IMR-90 (cell line): ENCODE results near the gene CHMP4A. TPM values are rescaled to one million over a fixed set of nuclear protein-coding genes. Genes with fewer than 3 reads are reported as not detected.

Source experiments
- ATAC-seq: fragments of 200-7000 bp; cut with Tn5 transposase; 2 replicates; pipeline ENCODE4 v1.9.1; 2020; ENCODE audit warnings: low read depth, mild to moderate bottlenecking, moderate library complexity
- BruUV-seq: library from RNA; stranded (reverse); fragments of 400-500 nt; replicated peaks from 2 replicates; lab custom pipeline; 2021; lab: Mats Ljungman, UMichigan
- CTCF ChIA-PET: fragments of 300-600 bp; formaldehyde crosslinking; extraction: SDS; loops from one replicate; lab custom pipeline; 2021; ENCODE audit warnings: antibody characterized with exemption; lab: Yijun Ruan, JAX
- POLR2A ChIA-PET: fragments of 300-600 bp; sonication (Branson Sonifier 250); formaldehyde crosslinking; loops from one replicate; lab custom pipeline; 2022; ENCODE audit warnings: antibody characterized with exemption; ENCODE audit not compliant: unreplicated experiment; lab: Charles Lee
- DNase-seq: peaks from one replicate; pipeline ENCODE4 v3.0.0; 2013
- H2AFZ ChIP-seq: replicated peaks from 2 replicates; pipeline ENCODE3; 2013; ENCODE audit warnings: low read length, mild to moderate bottlenecking; ENCODE audit not compliant: poor library complexity
- H2AK5ac ChIP-seq: 2 replicates; pipeline ENCODE4 v1.6.1; 2013; ENCODE audit warnings: low read depth, low read length, inconsistent platforms
- H2AK9ac ChIP-seq: replicated peaks from 2 replicates; pipeline ENCODE3; 2013; ENCODE audit warnings: mild to moderate bottlenecking, low read depth, low read length, moderate library complexity; ENCODE audit not compliant: poor library complexity
- H2BK120ac ChIP-seq: 2 replicates; pipeline ENCODE4 v1.6.1; 2013; ENCODE audit warnings: low read depth, low read length, inconsistent platforms
- H2BK15ac ChIP-seq: 3 replicates; pipeline ENCODE4 v1.6.1; 2013; ENCODE audit warnings: low read depth, low read length, inconsistent platforms
- H2BK20ac ChIP-seq: 2 replicates; pipeline ENCODE4 v1.6.1; 2013; ENCODE audit warnings: low read depth, mild to moderate bottlenecking, inconsistent platforms, low read length, moderate library complexity
- H2BK5ac ChIP-seq: 2 replicates; pipeline ENCODE4 v1.6.1; 2013; ENCODE audit warnings: mild to moderate bottlenecking, low read depth, low read length, inconsistent platforms; ENCODE audit not compliant: poor library complexity, severe bottlenecking
- H3K14ac ChIP-seq: replicated peaks from 2 replicates; pipeline ENCODE4 v1.6.1; 2013; ENCODE audit warnings: low read depth, low read length, inconsistent platforms
- H3K18ac ChIP-seq: 2 replicates; pipeline ENCODE4 v1.6.1; 2013; ENCODE audit warnings: low read depth, low read length, control low read depth
- H3K23ac ChIP-seq: 2 replicates; pipeline ENCODE4 v1.6.1; 2013; ENCODE audit warnings: low read depth, low read length, inconsistent platforms
- H3K27ac ChIP-seq: 2 replicates; pipeline ENCODE4 v1.5.1; 2013; ENCODE audit warnings: mild to moderate bottlenecking, control low read depth, low read length; ENCODE audit not compliant: insufficient read depth
- H3K27me3 ChIP-seq: 2 replicates; pipeline ENCODE4 v1.6.1; 2013; ENCODE audit warnings: low read length; ENCODE audit not compliant: control insufficient read depth, insufficient read depth
- H3K36me3 ChIP-seq: 2 replicates; pipeline ENCODE4 v1.6.1; 2013; ENCODE audit warnings: low read length, mixed read lengths; ENCODE audit not compliant: control insufficient read depth, insufficient read depth
- H3K4ac ChIP-seq: 2 replicates; pipeline ENCODE4 v1.6.1; 2013; ENCODE audit warnings: low read depth, low read length, inconsistent platforms
- H3K4me1 ChIP-seq: 2 replicates; pipeline ENCODE4 v1.6.1; 2013; ENCODE audit warnings: low read length, mixed read lengths; ENCODE audit not compliant: control insufficient read depth, insufficient read depth
- H3K4me2 ChIP-seq: 2 replicates; pipeline ENCODE4 v1.6.1; 2013; ENCODE audit warnings: low read depth, mild to moderate bottlenecking, control low read depth, low read length, moderate library complexity
- H3K4me3 ChIP-seq: 2 replicates; pipeline ENCODE4 v1.5.1; 2013; ENCODE audit warnings: low read depth, mild to moderate bottlenecking, control low read depth, low read length, moderate library complexity; ENCODE audit not compliant: insufficient read depth
- H3K56ac ChIP-seq: 2 replicates; pipeline ENCODE4 v1.6.1; 2013; ENCODE audit warnings: low read length, inconsistent platforms; ENCODE audit not compliant: insufficient read depth; ENCODE audit errors: extremely low read depth
- H3K79me1 ChIP-seq, 2 experiments: 2 replicates each; pipeline ENCODE4 v1.6.1; 2013; ENCODE audit warnings: low read length in 2 of 2, inconsistent platforms in 1 of 2, low read depth in 1 of 2
- H3K9ac ChIP-seq: 2 replicates; pipeline ENCODE4 v1.6.1; 2013; ENCODE audit warnings: low read depth, low read length, control low read depth
- H3K9me1 ChIP-seq: 2 replicates; pipeline ENCODE4 v1.6.1; 2013; ENCODE audit warnings: low read length, inconsistent platforms; ENCODE audit not compliant: insufficient read depth
- H3K9me3 ChIP-seq: 2 replicates; pipeline ENCODE4 v1.6.1; 2013; ENCODE audit warnings: low read length; ENCODE audit not compliant: control insufficient read depth, insufficient read depth
- H4K20me1 ChIP-seq: 2 replicates; pipeline ENCODE4 v1.6.1; 2013; ENCODE audit warnings: low read length, inconsistent platforms; ENCODE audit not compliant: insufficient read depth
- H4K5ac ChIP-seq: 2 replicates; pipeline ENCODE4 v1.6.1; 2013; ENCODE audit warnings: mild to moderate bottlenecking, low read depth, low read length, control low read depth
- H4K8ac ChIP-seq, 2 experiments: 2 replicates each; pipeline ENCODE4 v1.6.1; 2013; ENCODE audit warnings: low read depth in 2 of 2, low read length in 2 of 2, control low read depth in 1 of 2, inconsistent platforms in 1 of 2
- H4K91ac ChIP-seq: 2 replicates; pipeline ENCODE4 v1.6.1; 2013; ENCODE audit warnings: low read depth, low read length, inconsistent platforms; ENCODE audit not compliant: insufficient read depth
- BHLHE40 ChIP-seq: fragments of 150-350 bp; IDR thresholded peaks from 2 replicates; pipeline ENCODE4 v1.6.1; 2016; ENCODE audit warnings: mild to moderate bottlenecking, low read depth, low read length
- CEBPB ChIP-seq: IDR thresholded peaks from 2 replicates; pipeline ENCODE4 v1.6.1; 2012; ENCODE audit warnings: low read depth, low read length, improper control_type of control experiment
- CHD1 ChIP-seq: IDR thresholded peaks from 2 replicates; pipeline ENCODE4 v1.6.1; 2012; ENCODE audit warnings: low read depth, low read length, improper control_type of control experiment
- CTCF ChIP-seq: conservative IDR thresholded peaks from 2 replicates; pipeline ENCODE4 v1.5.1; 2012; ENCODE audit warnings: mild to moderate bottlenecking, low read depth, low read length, improper control_type of control experiment
- ELK1 ChIP-seq: fragments of 150-350 bp; IDR thresholded peaks from 2 replicates; pipeline ENCODE4 v1.6.1; 2016; ENCODE audit warnings: low read depth, mild to moderate bottlenecking, low read length, moderate library complexity, borderline replicate concordance
- FOS ChIP-seq: fragments of 150-350 bp; IDR thresholded peaks from 2 replicates; pipeline ENCODE4 v1.6.1; 2016; ENCODE audit warnings: low read depth, low read length
- MAFK ChIP-seq: IDR thresholded peaks from 2 replicates; pipeline ENCODE4 v1.6.1; 2012; ENCODE audit warnings: low read depth, low read length, improper control_type of control experiment
- MAZ ChIP-seq: IDR thresholded peaks from 2 replicates; pipeline ENCODE4 v1.6.1; 2012; ENCODE audit warnings: low read depth, mild to moderate bottlenecking, low read length, improper control_type of control experiment, moderate library complexity, borderline replicate concordance
- MXI1 ChIP-seq: IDR thresholded peaks from 2 replicates; pipeline ENCODE4 v1.6.1; 2012; ENCODE audit warnings: low read depth, mild to moderate bottlenecking, low read length, moderate library complexity, borderline replicate concordance
- NFE2L2 ChIP-seq: fragments of 150-350 bp; IDR thresholded peaks from 2 replicates; pipeline ENCODE4 v1.6.1; 2016; ENCODE audit warnings: low read depth, mild to moderate bottlenecking, low read length
- POLR2A ChIP-seq: IDR thresholded peaks from 2 replicates; pipeline ENCODE4 v1.6.1; 2012; ENCODE audit warnings: mild to moderate bottlenecking, low read depth, low read length
- RAD21 ChIP-seq: IDR thresholded peaks from 2 replicates; pipeline ENCODE4 v1.6.1; 2012; ENCODE audit warnings: low read length, improper control_type of control experiment
- RCOR1 ChIP-seq: IDR thresholded peaks from 2 replicates; pipeline ENCODE4 v1.6.1; 2012; ENCODE audit warnings: mild to moderate bottlenecking, low read length, improper control_type of control experiment; ENCODE audit not compliant: insufficient replicate concordance
- RFX5 ChIP-seq: IDR thresholded peaks from 2 replicates; pipeline ENCODE4 v1.8.0; 2012; ENCODE audit warnings: low read depth, mild to moderate bottlenecking, low read length, moderate library complexity
- SMC3 ChIP-seq: fragments of 150-350 bp; IDR thresholded peaks from 2 replicates; pipeline ENCODE4 v1.6.1; 2016; ENCODE audit warnings: low read depth, mild to moderate bottlenecking, antibody characterized with exemption, low read length, moderate library complexity
- WGBS, 2 experiments: methylation state at CpG; one replicate each; pipeline versions ENCODE4 v1.1.5 to v1.1.7; 2013; ENCODE audit warnings: missing lambda C conversion rate in 2 of 2; ENCODE audit not compliant: insufficient read length in 1 of 2; ENCODE audit errors: extremely low coverage in 2 of 2; 5-methylcytosine and 5-hydroxymethylcytosine counted together
- dilution Hi-C: fragments of 300-500 bp; cut with HindIII; formaldehyde crosslinking; loops from one replicate; pipeline ENCODE4 v1.14.3; 2018; ENCODE audit warnings: low sequenced_read_pairs; ENCODE audit not compliant: unreplicated experiment
- in situ Hi-C: fragments of 300-500 bp; cut with MboI; formaldehyde crosslinking; loops from 3 replicates; pipeline ENCODE4 v1.14.3; 2019; ENCODE audit warnings: low sequenced_read_pairs, inconsistent platforms, mixed read lengths
- intact Hi-C: fragments of 100-400 bp; cut with micrococcal nuclease; formaldehyde crosslinking; loops from 2 replicates; pipeline ENCODE4 v1.10.0; 2022
- polyA plus RNA-seq, 3 experiments: library from polyadenylated mRNA; depleted of rRNA; stranded (reverse); fragments of >200 nt; gene quantifications; 2 replicates each; pipeline ENCODE4 v1.2.3, GENCODE V29; 2012; ENCODE audit warnings: low replicate concordance in 1 of 3
- total RNA-seq: library from RNA; depleted of rRNA; stranded (reverse); fragments of >200 nt; gene quantifications from 2 replicates; pipeline ENCODE4 v1.2.3, GENCODE V29; 2012
- TF ChIP-seq, protein P1 (sequence below): fragments of 150-350 bp; IDR thresholded peaks from 2 replicates; pipeline ENCODE4 v1.6.1; 2017; ENCODE audit warnings: mild to moderate bottlenecking, antibody characterized with exemption, low read length, low read depth

Gene CHMP4A
- total and polyA plus RNA-seq, 2 of the 4 experiments (the other 2 are of a cell fraction), result 22.0 to 63.8 TPM

GRCh38 chr14:24219080-24219479, 5.8 kb upstream of the CHMP4A start:
- Histone ChIP-seq H4K8ac (no peak overlapping the region), H3K4me2 (no peak overlapping the region), H3K9me3 (no peaks in the 10 kb centered on the region), H2BK120ac (no peak overlapping the region), H2AK5ac (no peak overlapping the region), H3K79me1 (peaks cover 11 to 64% of the 10 kb centered on the region in 2 experiments), H3K27ac (no peak overlapping the region), H2BK5ac (no peak overlapping the region), H3K4me3 (no peak overlapping the region), H2BK15ac (no peak overlapping the region), H3K27me3 (no peaks in the 10 kb centered on the region), H4K5ac (no peak overlapping the region), H3K18ac (no peak overlapping the region), H2AFZ (no peak overlapping the region), H2BK20ac (no peak overlapping the region), H3K4me1 (no peaks in the 10 kb centered on the region), H3K9me1 (peaks cover 9% of the 10 kb centered on the region; the same call in 1 of the 2 replicates), H2AK9ac (no peak overlapping the region), H4K91ac (no peak overlapping the region), H3K9ac (no peak overlapping the region), H3K56ac (no peak overlapping the region), H3K36me3 (peaks cover 6% of the 10 kb centered on the region), H3K4ac (no peak overlapping the region), H3K23ac (no peak overlapping the region), H4K20me1 (no peaks in the 10 kb centered on the region; the same call in 1 of the 2 replicates), H3K14ac (no peak overlapping the region)
- ChIA-PET CTCF (no interaction called here), POLR2A (no interaction called here)
- dilution Hi-C loops, result no loop called here
- intact Hi-C loops, result loop anchor here (10.0 kb wide), 1 partner anchor 216 kb away; no protein-coding TSS in a partner anchor
- in situ Hi-C loops, result no loop called here
- DNase-seq, result no peak
- WGBS, 2 experiments, result no CpG with 5 or more reads among the region's 4 CpGs
- TF ChIP-seq MXI1 (no peak), ELK1 (no peak), MAFK (no peak), SMC3 (no peak), CTCF (no peak), MAZ (no peak), CEBPB (no peak), RCOR1 (no peak), BHLHE40 (no peak), RFX5 (no peak), RAD21 (no peak), CHD1 (no peak), FOS (no peak), POLR2A (no peak), NFE2L2 (no peak)
- TF ChIP-seq, protein P1, sequence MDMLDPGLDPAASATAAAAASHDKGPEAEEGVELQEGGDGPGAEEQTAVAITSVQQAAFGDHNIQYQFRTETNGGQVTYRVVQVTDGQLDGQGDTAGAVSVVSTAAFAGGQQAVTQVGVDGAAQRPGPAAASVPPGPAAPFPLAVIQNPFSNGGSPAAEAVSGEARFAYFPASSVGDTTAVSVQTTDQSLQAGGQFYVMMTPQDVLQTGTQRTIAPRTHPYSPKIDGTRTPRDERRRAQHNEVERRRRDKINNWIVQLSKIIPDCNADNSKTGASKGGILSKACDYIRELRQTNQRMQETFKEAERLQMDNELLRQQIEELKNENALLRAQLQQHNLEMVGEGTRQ, result no peak
- no TSS peak for BruUV-seq
- no peak for ATAC-seq
